ENCODE measurements around the gene NAMPT.

DNA sequence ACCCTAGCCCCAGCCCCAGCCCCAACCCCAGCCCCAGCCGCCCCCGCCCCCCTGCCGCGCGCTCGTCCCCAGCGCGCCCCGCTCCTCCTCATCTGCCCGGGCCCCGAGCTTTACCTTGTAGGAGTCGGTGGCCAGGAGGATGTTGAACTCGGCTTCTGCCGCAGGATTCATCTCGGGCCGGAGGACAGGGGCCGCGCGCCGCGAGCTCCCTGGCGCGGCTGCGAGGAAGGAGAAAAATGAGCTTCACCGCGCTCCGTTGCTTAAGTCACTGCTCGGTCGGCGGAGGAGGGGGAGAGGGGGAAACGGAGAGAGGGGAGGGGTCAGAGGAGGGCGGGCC is at the start of gene NAMPT:
- peak; percentile 70 for TF ChIP-seq POLR2A (IDR thresholded peaks at IDR 0.05; ENCODE audit: low read depth, low read length)
- TF ChIP-seq POLR2AphosphoS5 (IDR thresholded peaks at IDR 0.05; ENCODE audit: low read depth, low read length): peak; percentile 44; the same call in 1 of the 2 replicates
